HCT116 (cell line): ENCODE measurements around the gene SH3YL1.

Source experiments
- POLR2AphosphoS5 ChIP-seq: IDR thresholded peaks from 2 replicates; pipeline ENCODE4 v1.6.1; 2011; ENCODE audit warnings: mild to moderate bottlenecking, low read depth, low read length, moderate library complexity
- SIN3A ChIP-seq: IDR thresholded peaks from 2 replicates; pipeline ENCODE4 v1.6.1; 2012; ENCODE audit warnings: low read depth
- YY1 ChIP-seq: IDR thresholded peaks from 2 replicates; pipeline ENCODE4 v1.6.1; 2011; ENCODE audit warnings: low read length, low read depth, moderate library complexity, mild to moderate bottlenecking; ENCODE audit not compliant: insufficient replicate concordance; ENCODE audit errors: extremely low read depth

GRCh38 chr2:271917-272316 is 8.1 kb upstream of the SH3YL1 start:
- TF ChIP-seq POLR2AphosphoS5 (no peak), YY1 (no peak), SIN3A (no peak)
